HG02970 (cell line): ENCODE results near the gene CCNL1.
"Not testable (repeated sequence)": the region's sequence is repeated elsewhere in the genome, so short reads cannot be mapped to it uniquely, and the experiment has no call there.

Experiments used
- ATAC-seq: cut with Tn5 transposase; IDR thresholded peaks from one replicate; pipeline ENCODE4 v1.9.1; 2021; ENCODE audit warnings: mild to moderate bottlenecking, moderate library complexity, moderate number of reproducible peaks; ENCODE audit not compliant: unreplicated experiment, low FRiP score

Gene CCNL1

DNA sequence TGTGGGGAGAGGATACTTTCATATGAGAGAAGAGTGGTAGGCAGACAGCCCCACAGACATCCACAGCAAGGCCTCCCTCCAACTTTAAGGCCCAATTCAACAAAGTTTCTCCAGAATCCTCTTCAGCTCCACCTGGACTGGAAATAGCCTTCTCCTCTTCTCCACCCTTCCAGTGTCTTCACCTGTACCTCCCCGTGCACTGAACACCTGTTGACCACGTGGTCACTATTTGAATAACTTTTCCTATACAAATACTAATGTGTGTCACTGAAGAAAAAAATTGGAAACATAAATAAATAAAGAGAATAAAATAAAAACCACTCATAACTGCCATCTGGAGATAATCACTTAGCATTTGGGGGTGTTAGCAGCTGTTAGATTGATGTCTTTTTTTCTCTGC lies 52.9 kb downstream of the CCNL1 start:
- ATAC-seq, result no peak

DNA sequence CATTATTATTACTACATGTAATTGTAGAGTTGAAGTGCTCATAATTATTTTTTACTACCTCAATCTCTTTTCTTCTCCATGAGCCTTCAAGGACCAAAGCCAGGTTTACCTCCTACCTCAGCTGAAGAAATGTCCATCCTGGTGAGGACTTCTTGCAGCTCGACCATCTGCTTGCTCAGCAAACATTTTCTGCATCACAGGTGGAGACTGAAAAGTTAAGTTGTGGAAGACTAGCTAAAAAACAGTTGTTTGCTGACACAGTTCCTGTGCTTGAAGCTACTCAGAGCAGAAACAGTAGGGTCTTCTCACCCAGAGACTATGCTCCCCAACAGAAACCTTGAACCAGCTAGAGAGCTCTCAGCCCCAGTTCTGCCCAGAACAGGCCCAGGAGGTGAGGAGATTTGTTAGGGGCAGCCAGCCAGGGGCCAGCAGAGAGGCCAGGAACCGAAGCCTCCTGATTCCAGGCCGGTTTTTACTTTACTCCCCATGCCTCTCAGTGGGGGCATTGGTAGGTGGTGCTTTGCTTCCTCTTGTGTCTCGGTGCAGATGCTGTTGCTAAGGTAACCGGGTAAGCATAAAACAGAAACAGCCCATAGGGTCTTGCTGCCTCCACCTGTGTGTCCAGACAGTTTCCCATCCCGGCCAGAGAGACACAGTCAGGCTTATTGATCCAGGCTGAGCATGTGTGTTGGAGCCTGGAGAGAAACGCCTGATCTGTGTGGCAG lies 54.9 kb downstream of the CCNL1 start:
- peak; percentile 60 for ATAC-seq

DNA sequence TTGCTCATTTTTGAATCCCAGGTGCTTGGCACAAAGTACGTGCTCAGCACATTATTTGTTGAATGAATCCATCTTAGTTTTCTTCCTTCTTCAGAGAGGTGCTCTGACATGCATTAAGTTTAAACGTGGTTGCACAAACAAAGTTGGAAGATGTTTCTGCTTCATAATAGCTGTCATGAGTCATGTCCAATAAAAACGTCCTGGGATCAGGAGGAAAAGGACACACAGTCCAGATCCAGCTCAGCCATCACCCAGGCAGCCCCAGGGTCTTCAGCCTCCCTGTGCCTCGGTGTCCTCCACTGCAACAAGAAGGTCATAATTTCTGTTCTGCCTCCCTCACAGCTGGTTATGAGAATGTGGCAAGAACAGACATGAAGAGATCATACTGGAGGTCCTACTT lies 55.4 kb downstream of the CCNL1 start:
- ATAC-seq, result no peak

DNA sequence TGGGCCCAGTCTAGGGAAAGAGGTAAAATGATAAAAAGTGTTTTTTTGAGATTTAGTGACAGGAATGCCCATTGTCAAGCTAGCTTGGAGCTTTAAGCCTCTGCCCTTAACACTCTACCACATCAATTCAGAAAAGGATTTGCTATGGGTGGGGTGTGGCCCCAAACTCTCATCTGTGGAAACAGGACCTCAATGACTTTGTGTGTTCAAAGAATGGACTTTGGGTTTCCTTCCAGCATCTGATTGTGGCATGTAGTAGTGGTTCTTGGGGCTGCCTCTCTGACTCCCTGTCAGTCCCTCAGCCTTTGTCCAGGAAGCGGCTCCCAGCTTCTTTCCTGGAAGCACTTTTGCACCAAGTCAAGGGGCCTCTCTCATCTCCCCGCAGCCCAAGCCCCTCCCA lies 56.1 kb downstream of the CCNL1 start:
- ATAC-seq, result no peak

DNA sequence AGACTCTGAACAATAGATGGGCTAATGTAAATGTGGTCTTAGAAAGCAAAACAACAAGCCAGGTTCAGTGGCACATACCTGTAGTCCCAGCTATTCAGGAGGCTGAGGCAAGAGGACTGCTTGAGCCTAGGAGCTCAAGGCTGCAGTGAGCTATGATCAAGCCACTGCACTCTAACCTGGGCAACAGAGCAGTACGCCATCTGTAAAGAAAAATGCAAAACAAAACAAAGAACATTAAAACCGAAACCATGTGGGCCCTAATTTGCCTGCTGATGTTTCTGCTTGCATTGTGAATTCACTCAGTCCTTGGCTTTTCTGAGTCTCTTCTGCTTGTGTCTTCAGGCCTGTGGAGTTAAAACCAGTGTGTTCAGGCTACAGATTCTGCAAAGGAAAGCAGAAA lies 56.7 kb downstream of the CCNL1 start:
- peak; percentile 46 for ATAC-seq

DNA sequence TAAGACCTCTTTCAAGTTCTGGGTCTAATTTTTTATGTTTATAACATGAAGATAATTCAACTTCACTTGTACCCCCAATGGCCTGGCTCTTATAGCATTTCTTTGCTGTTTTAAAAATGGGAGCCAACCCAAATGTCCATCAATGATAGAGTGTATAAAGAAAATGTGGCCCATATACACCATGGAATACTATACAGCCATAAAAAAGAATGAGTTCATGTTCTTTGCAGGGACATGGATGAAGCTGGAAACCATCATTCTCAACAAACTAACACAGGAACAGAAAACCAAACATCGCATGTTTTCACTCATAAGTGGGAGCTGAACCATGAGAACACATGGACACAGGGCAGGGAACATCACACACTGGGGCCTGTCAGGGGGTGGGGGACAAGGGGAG lies 57.4 kb downstream of the CCNL1 start:
- not testable (repeated sequence) for ATAC-seq

DNA sequence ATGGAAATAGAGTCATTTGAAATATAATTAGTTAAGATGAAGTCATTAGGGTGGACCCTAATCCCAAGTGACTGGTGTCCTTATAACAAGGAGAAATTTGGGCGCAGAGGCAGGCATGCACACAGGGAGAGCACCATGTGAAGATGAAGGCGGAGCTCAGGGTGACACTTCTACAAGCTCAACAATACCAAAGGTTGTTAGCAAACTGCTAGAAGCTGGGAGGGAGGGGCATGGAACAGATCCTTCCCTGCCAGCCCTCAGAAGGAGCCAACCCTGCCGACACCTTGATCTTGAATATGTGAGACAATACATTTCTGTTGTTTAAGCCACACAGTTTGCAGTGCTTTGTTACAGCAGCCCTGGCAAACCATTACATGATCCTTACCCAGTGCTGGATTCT lies 57.8 kb downstream of the CCNL1 start:
- no peak for ATAC-seq

DNA sequence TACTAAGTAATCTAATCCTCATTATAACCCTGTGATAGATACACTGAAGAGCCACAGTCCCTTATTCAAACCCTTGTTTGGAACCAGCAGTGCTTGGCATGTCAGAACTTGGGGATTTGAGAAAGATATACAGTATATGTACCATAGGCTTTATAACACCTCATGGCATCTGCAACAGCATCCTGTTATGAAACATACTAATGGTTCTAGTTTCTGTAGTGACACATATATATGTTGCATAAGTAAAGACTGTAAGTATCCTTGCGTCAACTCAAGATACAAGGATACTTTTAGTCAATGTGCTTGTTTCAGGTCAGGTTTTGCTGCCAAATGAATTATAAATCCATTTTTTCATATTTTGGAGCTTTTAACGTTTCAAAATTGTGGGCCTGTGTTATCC lies 58.5 kb downstream of the CCNL1 start:
- no peak for ATAC-seq

DNA sequence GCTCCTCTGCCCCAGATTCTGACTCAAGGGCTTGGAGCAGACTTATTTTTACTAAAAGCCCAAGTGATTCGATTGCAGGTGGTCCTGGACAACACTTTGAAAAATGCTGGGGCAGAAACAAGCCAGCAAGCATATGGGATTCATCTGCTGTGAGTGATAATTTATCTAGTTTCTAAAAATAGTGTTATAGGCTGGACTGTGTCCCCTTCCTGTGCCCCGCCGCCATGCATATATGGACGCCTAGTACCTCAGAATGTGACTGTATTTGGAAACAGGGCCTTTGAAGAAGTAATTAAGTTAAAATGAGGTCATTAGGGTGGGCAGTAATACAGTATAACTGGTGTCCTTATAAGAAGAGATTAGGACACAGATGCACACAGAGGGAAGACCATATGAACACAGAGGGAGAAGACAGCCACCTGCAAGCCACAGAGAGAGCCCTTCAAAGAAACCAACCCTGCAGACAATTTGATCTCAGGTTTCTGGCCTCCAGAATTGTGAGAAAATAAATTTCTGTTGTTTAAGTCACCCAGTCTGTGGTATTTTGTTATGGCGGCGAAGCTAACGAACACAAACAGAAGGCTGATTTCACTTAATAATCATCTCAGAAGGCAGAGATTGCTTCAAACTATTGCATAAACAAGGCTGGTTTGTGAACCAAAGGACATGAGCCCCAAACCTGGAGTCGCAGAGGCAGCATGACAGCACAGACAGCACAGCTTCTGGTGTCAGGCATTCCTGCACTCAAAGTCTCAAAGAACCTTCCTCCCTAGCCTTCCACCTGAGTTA lies 59.1 kb downstream of the CCNL1 start:
- ATAC-seq, result no peak

DNA sequence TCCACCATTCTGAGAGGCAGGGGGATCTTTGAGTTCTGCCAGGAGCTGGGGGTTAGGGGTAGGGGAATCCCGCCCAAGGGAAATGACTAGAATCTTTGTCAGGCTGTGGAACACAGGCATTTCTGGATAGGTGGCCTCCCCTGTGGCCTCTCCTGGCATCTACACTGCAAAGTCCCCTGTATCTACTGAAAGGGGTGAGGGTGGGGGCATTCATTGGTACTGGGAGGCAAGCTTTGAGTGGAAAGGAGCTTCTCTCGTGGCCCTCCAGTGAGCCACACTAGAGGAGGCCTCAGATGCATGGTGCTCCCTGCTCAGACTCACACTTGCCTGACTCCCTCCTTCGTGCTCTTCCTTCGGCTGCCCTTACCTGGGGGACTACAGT lies 59.9 kb downstream of the CCNL1 start:
- ATAC-seq, result no peak

DNA sequence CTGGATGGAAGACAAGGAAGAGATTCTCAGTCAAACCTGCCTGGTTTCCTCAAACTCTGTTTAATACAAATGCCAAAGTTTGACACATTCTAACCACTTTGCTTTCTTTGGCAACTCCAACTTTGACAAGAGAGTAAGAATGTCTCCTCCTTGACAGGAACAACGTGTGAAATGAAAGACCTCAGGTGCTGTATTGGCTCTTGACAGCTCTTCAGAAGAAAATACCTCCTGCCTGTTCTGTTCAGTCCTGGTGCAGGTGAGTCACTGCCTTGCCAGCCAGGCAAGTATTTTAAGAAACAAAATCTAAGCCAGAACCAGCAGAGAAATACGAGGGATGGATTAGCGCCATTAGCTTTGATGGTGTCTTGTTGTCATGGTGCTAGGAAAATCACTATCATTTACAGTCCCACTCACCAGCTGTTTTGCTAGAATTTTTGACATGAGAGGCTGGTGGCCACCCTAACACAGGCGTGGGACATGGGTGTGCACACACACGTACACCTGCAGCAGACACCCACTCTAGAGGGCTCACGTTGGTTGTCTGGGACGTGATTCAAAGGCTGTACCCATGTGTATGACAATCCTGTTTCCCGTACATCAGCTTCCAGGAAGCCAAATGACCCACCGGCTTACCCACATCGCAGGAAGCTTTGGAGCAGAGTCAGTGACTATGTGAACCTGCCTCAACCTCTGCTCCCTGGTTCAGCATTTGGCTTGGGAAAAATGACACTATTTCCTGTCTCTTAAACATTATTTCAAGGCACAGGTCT lies 60.4 kb downstream of the CCNL1 start:
- no peak for ATAC-seq

DNA sequence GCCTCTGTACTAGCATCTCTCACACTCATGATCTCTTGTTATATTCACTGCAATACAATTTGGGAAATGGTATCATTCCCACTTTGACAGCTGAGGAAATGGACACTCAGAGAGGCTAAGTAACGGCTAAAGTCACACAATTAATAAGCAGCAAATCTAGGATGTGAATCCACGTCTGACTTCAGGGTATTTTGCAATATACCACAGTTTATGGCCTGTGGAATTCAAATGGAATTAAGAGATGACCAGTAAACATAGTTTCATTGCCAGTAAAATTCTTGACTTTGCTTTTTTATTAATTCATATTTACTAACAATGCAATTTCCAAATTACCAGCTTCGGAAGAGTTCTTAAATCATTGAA lies 61.1 kb downstream of the CCNL1 start:
- no peak for ATAC-seq

DNA sequence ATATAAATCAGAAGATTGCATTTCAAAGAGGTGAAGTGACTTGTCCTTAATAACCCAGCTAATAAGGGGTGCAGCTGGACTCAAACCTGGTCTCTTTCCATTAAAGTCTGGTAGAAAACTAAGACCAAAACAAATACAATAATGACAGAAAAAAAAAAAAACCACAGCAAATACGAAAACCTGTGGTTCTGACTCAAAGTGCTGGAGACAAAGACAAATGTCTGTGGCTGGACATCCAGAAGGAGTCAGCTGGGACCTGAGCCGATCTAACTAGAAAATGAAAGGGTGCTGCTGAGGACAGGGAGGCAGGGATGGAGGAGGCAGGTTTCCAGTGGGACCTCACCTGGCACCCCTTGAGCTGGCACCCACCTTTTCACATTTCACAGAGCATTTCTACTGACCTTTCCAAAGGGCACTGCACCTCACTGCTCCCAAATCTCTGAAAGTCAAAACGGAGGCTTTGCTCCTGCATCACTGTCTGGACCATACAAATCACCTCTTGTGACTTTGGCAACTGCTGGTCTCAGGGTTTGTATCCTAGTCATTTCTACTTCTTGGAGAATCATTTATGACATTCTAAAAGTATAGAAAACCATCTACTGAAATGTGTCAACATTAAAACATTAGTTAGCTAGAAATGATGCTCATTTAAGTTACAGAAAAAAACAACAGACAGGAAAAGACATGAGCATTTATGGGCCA lies 61.7 kb downstream of the CCNL1 start:
- no peak for ATAC-seq
